Adrenal gland (tissue), 5 donors: ENCODE data around the gene ANKRD13A.

Experiments
- CTCF ChIP-seq, 6 experiments: fragments of 450-650 bp in 4 of 6; fragments of 200-600 bp in 2 of 6; sonication (generic) in 1 of 6; IDR thresholded peaks; 1 replicate in 5 of 6; 2 replicates in 1 of 6; pipeline versions ENCODE4 v1.5.1 to v1.8.0; 2016 to 2021; ENCODE audit warnings: antibody characterized with exemption in 6 of 6, mild to moderate bottlenecking in 2 of 6, moderate library complexity in 1 of 6
- POLR2A ChIP-seq, 2 donors: fragments of 450-650 bp; IDR thresholded peaks; one replicate each; pipeline ENCODE4 v1.6.1; 2017; ENCODE audit warnings: antibody characterized with exemption in 2 of 2, mild to moderate bottlenecking in 2 of 2, moderate library complexity in 1 of 2
- donor health status: DM: no; HTN: no; CAD: no.

GRCh38 chr12:110038741-110039084 is 39.5 kb downstream of the ANKRD13A start:
- TF ChIP-seq POLR2A (IDR thresholded peaks at IDR 0.05) (no peak), CTCF (IDR thresholded peaks at IDR 0.05) (no peak)
